Stimulated activated CD8-positive, alpha-beta memory T cell treated with anti-CD3 and anti-CD28 coated beads, Interleukin-7, amount 100 ng/mL, for 1 hour (primary cell): ENCODE results near the gene TAP2.

Source experiments
- DNase-seq, 2 donors: peaks; one replicate each; pipeline ENCODE4 v3.0.0-alpha.2; 2020; ENCODE audit warnings: low read depth in 2 of 2

The TAP2 gene

GRCh38 chr6:32792901-32793435 is 45.6 kb downstream of the TAP2 start:
- DNase-seq: no peak

- DNase-seq: no peak
Measured at GRCh38 chr6:32790306-32790705, 48.2 kb downstream of the TAP2 start.
